ENCODE data around the gene ZNF560.

Gene ZNF560

DNA sequence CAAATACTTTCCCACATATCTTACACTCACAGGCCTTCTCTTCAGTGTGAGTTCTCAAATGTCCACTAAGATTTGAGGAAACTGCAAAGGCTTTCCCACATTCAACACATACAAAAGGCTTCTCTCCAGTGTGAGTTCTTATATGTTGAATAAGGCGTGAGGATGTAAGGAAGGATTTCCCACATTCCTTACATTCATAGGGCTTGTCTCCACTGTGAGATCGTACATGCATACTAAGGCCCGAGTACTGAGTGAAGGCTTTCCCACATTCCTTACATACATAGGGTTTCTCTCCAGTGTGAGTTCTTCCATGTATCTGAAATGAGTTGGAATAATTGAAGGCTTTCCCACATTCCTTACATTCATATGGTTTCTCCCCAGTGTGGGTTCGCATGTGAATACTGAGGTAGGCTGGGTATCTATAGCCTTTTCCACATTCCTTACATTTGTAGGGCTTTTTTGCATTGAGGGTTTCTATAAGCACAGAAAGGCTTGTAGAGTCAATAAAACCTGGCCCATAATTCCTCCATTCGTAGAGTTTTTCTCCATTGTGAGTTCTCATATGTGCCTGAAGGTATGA is 30.4 kb upstream of the ZNF560 start:
- DNase-seq (ENCODE audit: low read depth): no peak

GRCh38 chr19:9523885-9524474 is 25.6 kb upstream of the ZNF560 start:
- H3K4me3 ChIP-seq (ENCODE audit: low read depth, low read length): no peak overlapping the region
- no peak for DNase-seq (ENCODE audit: low read depth)
- TF ChIP-seq CTCF (IDR thresholded peaks at IDR 0.05; ENCODE audit: control insufficient read depth, extremely low read depth, insufficient read depth): no peak

More for the DNA sequence above, 30.4 kb upstream of the ZNF560 start:
- no peak for TF ChIP-seq CTCF (IDR thresholded peaks at IDR 0.05; ENCODE audit: control insufficient read depth, extremely low read depth, insufficient read depth)
- H3K4me3 ChIP-seq (ENCODE audit: low read depth, low read length): no peak overlapping the region

DNA sequence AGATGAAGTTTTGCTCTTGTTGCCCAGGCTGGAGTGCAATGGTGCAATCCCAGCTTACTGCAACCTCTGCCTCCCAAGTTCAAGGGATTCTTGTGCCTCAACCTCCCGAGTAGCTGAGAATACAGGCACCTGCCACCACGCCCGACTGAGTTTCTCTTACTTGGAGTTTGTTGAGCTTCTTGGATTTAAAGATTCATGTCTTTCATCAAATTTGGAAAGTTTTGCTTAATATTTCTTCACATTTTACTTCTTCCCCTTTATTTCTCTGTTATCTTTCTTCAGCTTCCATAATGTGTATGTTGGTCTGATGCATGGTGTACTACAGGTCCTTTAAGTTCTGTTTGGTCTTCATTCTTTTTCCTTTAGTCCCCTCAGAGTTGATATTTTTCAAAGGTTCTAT is 8.9 kb upstream of the ZNF560 start:
- H3K4me3 ChIP-seq (ENCODE audit: low read depth, low read length): no peak overlapping the region
- no peak for TF ChIP-seq CTCF (IDR thresholded peaks at IDR 0.05; ENCODE audit: control insufficient read depth, extremely low read depth, insufficient read depth)
- no peak for DNase-seq (ENCODE audit: low read depth)

DNA sequence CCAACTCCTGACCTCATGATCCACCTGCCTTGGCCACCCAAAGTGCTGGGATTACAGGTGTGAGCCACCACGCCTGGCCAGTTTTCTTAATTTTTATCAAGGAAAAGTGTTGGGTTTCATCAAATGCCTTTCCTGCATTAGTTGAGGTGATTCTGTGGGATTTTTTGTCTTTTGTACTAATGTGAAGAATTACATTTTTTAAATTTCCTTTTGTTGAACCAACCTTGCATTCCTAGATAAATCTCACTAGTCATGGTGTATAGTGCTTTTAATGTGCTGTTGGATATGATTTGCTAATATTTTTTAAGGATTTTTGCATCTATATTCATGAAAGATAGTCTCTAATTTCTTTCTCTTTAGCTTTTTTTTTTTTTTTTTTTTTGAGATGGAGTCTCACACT is 2.4 kb upstream of the ZNF560 start:
- TF ChIP-seq CTCF (IDR thresholded peaks at IDR 0.05; ENCODE audit: control insufficient read depth, extremely low read depth, insufficient read depth): no peak

GRCh38 chr19:9494096-9494495 is 4.3 kb downstream of the ZNF560 start:
- no peak for DNase-seq (ENCODE audit: low read depth)
- no peak for TF ChIP-seq CTCF (IDR thresholded peaks at IDR 0.05; ENCODE audit: control insufficient read depth, extremely low read depth, insufficient read depth)
- H3K4me3 ChIP-seq (ENCODE audit: low read depth, low read length): no peak overlapping the region

More for the DNA sequence above, 2.4 kb upstream of the ZNF560 start:
- DNase-seq (ENCODE audit: low read depth): no peak
- no peak overlapping the region for H3K4me3 ChIP-seq (ENCODE audit: low read depth, low read length)

GRCh38 chr19:9487016-9487415 is 11.4 kb downstream of the ZNF560 start:
- TF ChIP-seq CTCF (IDR thresholded peaks at IDR 0.05; ENCODE audit: control insufficient read depth, extremely low read depth, insufficient read depth): no peak
- DNase-seq (ENCODE audit: low read depth): no peak
- H3K4me3 ChIP-seq (ENCODE audit: low read depth, low read length): no peak overlapping the region

GRCh38 chr19:9485140-9485539 is 13.3 kb downstream of the ZNF560 start:
- no peak overlapping the region for H3K4me3 ChIP-seq (ENCODE audit: low read depth, low read length)
- no peak for DNase-seq (ENCODE audit: low read depth)
- TF ChIP-seq CTCF (IDR thresholded peaks at IDR 0.05; ENCODE audit: control insufficient read depth, extremely low read depth, insufficient read depth): no peak
